ENCODE measurements around the gene KSR2. TPM values are rescaled to one million over a fixed set of nuclear protein-coding genes. Genes with fewer than 3 reads are reported as not detected.

Gene KSR2
- total RNA-seq, 2 experiments from 2014 or later: 0.03 to 0.15 TPM

DNA sequence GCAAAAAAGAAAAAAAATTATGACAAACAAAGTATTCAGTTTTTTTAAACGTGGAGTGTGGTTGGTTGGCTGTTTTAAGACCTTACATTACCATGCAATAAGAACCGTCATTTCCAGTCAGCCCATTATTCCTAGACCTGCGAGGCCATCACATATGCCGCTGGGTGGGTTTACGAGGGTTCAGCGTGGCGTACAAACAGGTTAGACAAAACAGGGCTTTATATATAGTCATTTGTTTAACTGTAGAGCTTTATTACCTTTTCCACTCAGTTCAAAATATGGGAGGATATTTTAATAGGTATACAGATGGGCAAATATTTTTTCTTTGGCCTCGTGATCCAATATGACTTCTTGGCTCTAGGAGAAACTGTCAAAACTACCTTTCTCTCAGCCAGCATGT lies 67.2 kb downstream of the KSR2 start:
- Histone ChIP-seq H2AFZ (ENCODE audit: low read length) (no peak overlapping the region), H3K4me1 (ENCODE audit: insufficient read depth, low read length, poor library complexity, severe bottlenecking) (no peaks in the 10 kb centered on the region), H3K9me3 (ENCODE audit: low read length) (no peaks in the 10 kb centered on the region), H3K4me3 (ENCODE audit: low read depth, low read length, poor library complexity, severe bottlenecking) (no peak overlapping the region), H3K4me2 (ENCODE audit: low read length) (no peak overlapping the region), H3K36me3 (ENCODE audit: insufficient read depth, low read length) (no peaks in the 10 kb centered on the region), H3K9me2 (ENCODE audit: insufficient read depth, low read length) (no peaks in the 10 kb centered on the region), H3K27ac (ENCODE audit: low read depth, low read length, poor library complexity, severe bottlenecking) (no peak overlapping the region), H4K20me1 (ENCODE audit: insufficient read depth, low read length) (no peaks in the 10 kb centered on the region), H3K79me2 (ENCODE audit: insufficient read depth, low read depth, low read length) (no peaks in the 10 kb centered on the region)
- POLR2A ChIA-PET: no interaction called here
- DNase-seq (ENCODE audit: low spot score): no peak
- CTCF ChIA-PET (ENCODE audit: unreplicated experiment): no interaction called here
- intact Hi-C loops (cut with micrococcal nuclease; ENCODE audit: unreplicated experiment): no loop called here
- BruUV-seq (replicated peaks): no TSS peak
- TF ChIP-seq EZH2phosphoT487 (IDR thresholded peaks at IDR 0.05; ENCODE audit: borderline replicate concordance, low read depth, low read length) (no peak), CTCF (conservative IDR thresholded peaks at IDR 0.05; ENCODE audit: low read length) (no peak)

- ChIA-PET POLR2A (no interaction called here), CTCF (ENCODE audit: unreplicated experiment) (no interaction called here)
- intact Hi-C loops (cut with micrococcal nuclease; ENCODE audit: unreplicated experiment): no loop called here
- Histone ChIP-seq H4K20me1 (ENCODE audit: insufficient read depth, low read length) (no peaks in the 10 kb centered on the region), H2AFZ (ENCODE audit: low read length) (no peak overlapping the region), H3K4me3 (ENCODE audit: low read depth, low read length, poor library complexity, severe bottlenecking) (no peak overlapping the region), H3K27ac (ENCODE audit: low read depth, low read length, poor library complexity, severe bottlenecking) (no peak overlapping the region), H3K4me2 (ENCODE audit: low read length) (no peak overlapping the region), H3K9me2 (ENCODE audit: insufficient read depth, low read length) (no peaks in the 10 kb centered on the region), H3K79me2 (ENCODE audit: insufficient read depth, low read depth, low read length) (no peaks in the 10 kb centered on the region), H3K36me3 (ENCODE audit: insufficient read depth, low read length) (no peaks in the 10 kb centered on the region), H3K9me3 (ENCODE audit: low read length) (no peaks in the 10 kb centered on the region), H3K4me1 (ENCODE audit: insufficient read depth, low read length, poor library complexity, severe bottlenecking) (no peaks in the 10 kb centered on the region)
- no peak for TF ChIP-seq CTCF (conservative IDR thresholded peaks at IDR 0.05; ENCODE audit: low read length)
- TF ChIP-seq EZH2phosphoT487 (IDR thresholded peaks at IDR 0.05; ENCODE audit: borderline replicate concordance, low read depth, low read length): no peak
- no TSS peak for BruUV-seq (replicated peaks)
- no peak for DNase-seq (ENCODE audit: low spot score)
Measured at GRCh38 chr12:117900561-117900960, 68.2 kb downstream of the KSR2 start.

DNA sequence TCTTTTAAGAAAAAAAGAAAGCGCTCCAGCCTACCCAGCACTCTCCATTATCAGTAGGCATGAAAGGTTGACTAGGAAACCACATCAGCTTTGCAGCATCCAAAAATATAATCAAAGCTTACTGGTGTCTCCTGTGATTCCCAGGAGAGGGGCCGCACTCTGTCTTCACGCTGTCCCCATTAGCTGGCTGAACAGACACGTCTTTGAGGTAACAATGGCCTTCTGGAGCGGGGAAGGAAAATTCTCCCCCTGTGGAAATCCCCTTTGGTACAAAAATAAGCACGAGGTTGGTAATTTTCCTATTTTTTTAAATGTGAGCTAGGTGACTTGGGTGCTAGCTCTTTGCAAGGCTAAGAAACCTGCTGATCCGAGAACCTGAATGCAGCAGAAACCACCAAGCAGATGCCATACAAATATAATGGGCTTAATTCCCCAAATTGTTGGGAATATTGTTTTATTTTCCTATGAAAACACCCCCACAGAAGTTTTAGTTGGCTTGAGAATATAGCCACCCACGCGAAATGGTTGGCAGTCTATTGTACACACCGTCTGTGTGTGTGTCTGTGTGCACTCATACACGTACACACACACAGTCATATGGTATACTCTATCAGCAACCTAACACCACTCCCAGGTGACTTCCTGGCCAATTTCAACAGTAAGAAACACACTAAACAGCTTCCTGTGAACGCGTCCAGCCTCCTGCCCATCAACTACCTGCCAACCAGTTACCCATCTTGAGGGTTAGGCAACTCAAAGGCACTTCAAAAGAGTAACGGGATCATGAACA lies 71.2 kb downstream of the KSR2 start:
- intact Hi-C loops (cut with micrococcal nuclease; ENCODE audit: unreplicated experiment): no loop called here
- H3K9me2 ChIP-seq (ENCODE audit: insufficient read depth, low read length): no peaks in the 10 kb centered on the region
- H3K9me3 ChIP-seq (ENCODE audit: low read length): no peaks in the 10 kb centered on the region
- H3K4me3 ChIP-seq (ENCODE audit: low read depth, low read length, poor library complexity, severe bottlenecking): no peak overlapping the region
- no peaks in the 10 kb centered on the region for H4K20me1 ChIP-seq (ENCODE audit: insufficient read depth, low read length)
- no TSS peak for BruUV-seq (replicated peaks)
- H3K79me2 ChIP-seq (ENCODE audit: insufficient read depth, low read depth, low read length): no peaks in the 10 kb centered on the region
- DNase-seq (ENCODE audit: low spot score): no peak
- POLR2A ChIA-PET: interaction anchor here (0.6 kb wide), 1 partner anchor 1716 kb away, joined by 4 read pairs; no protein-coding TSS in a partner anchor
- no peak overlapping the region for H3K27ac ChIP-seq (ENCODE audit: low read depth, low read length, poor library complexity, severe bottlenecking)
- H3K4me2 ChIP-seq (ENCODE audit: low read length): no peak overlapping the region
- no peak overlapping the region for H2AFZ ChIP-seq (ENCODE audit: low read length)
- CTCF ChIA-PET (ENCODE audit: unreplicated experiment): no interaction called here
- H3K36me3 ChIP-seq (ENCODE audit: insufficient read depth, low read length): no peaks in the 10 kb centered on the region
- no peaks in the 10 kb centered on the region for H3K4me1 ChIP-seq (ENCODE audit: insufficient read depth, low read length, poor library complexity, severe bottlenecking)
- TF ChIP-seq CTCF (conservative IDR thresholded peaks at IDR 0.05; ENCODE audit: low read length) (no peak), EZH2phosphoT487 (IDR thresholded peaks at IDR 0.05; ENCODE audit: borderline replicate concordance, low read depth, low read length) (no peak)

Data from OCI-LY7 (cell line).